NCI-H1417 treated with DMSO at 0.1 percent for 48 hours (cell line): ENCODE results near the gene KRTAP10-10.
"Not testable (repeated sequence)": the region's sequence is repeated elsewhere in the genome, so short reads cannot be mapped to it uniquely, and the experiment has no call there.

Experiments used
- DNase-seq: peaks from one replicate; lab custom pipeline; 2025; lab: John Stamatoyannopoulos, UW

Gene KRTAP10-10, protein sequence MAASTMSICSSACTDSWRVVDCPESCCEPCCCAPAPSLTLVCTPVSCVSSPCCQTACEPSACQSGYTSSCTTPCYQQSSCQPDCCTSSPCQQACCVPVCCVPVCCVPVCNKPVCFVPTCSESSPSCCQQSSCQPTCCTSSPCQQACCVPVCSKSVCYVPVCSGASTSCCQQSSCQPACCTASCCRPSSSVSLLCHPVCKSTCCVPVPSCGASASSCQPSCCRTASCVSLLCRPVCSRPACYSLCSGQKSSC

DNA sequence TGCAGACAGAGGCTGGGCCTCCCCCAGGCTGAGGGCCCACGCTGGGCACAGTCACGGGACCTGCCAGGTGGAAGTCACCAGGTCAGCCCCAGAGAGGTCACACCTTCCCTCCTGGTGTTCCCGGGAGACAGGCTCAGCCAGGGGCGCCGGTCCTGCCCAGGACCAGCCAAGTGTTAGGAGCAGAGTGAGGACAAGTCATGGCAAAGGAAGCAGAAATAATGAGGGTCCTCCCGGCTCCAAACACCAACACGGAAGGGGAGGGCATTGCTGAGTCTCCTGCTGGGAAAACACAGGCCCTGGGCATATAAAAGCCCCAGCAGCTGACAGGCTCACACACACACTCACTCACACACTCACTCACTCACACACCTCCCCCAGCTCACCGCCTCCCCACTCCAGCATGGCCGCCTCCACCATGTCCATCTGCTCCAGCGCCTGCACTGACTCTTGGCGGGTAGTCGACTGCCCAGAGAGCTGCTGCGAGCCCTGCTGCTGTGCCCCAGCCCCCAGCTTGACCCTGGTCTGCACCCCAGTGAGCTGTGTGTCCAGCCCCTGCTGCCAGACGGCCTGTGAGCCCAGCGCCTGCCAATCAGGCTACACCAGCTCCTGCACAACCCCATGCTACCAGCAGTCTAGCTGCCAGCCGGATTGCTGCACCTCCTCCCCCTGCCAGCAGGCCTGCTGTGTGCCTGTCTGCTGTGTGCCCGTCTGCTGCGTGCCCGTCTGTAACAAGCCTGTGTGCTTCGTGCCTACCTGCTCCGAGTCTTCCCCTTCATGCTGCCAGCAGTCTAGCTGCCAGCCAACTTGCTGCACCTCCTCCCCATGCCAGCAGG is at the start of gene KRTAP10-10:
Gene KRTAP10-10, plus strand, starts transcription at position 339 of the 833 bp plus-strand sequence. Its CDS starts 62 bp downstream, at position 401.
- DNase-seq = peak; percentile 29

DNA sequence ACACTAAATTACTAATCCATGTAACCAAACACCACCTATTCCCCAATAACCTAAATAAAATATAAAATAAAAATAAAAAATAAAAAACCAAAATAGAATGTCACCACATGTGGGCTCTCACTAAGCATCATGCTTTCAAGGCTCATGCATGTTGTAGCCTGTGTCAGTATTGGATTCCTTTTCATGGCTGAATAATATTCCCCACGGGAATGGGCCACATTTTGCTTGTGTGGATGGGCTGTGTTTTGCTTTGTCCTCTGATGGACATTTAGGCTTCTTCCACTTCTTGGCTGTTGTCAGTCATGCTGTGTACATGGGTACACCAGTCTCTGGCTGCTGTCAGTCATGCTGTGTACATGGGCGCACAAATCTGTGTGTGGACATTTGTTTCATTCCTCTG is 48.1 kb upstream of the KRTAP10-10 start:
- DNase-seq = no peak

DNA sequence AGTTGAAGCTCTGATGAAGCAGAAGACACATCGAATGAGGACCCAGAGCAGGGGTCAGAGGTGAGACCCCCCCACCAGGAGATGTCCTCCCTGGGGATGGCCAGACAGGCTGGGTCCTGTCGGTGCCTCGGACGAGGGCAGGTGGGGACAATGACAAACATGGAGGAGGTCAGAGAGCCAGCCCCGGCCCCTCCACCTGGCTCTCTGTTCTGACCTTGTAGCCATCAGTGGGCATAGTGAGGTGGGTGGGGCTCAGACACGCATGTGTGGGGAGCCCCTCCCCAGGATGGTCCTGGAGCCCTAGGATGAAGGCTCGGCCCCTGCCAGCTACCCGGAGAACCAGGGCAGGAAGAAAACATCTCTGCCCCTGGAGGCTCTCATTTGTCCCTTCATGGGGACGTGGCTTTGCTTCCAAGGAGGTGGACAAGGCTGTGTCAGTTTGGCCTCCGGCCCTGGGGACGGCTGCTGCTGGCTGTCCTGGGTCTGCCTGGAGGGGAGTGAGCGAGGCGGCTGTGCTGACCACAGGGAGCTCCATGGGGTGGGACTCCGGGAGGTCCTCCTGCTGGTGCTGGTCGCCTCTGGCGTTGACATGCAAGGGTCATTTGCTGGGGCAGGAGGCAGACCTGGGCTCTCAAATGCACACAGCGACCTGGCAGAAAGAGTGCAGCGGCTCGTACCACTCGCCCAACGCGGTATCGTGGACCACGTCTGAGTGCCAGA is 47.4 kb upstream of the KRTAP10-10 start:
- DNase-seq = no peak

DNA sequence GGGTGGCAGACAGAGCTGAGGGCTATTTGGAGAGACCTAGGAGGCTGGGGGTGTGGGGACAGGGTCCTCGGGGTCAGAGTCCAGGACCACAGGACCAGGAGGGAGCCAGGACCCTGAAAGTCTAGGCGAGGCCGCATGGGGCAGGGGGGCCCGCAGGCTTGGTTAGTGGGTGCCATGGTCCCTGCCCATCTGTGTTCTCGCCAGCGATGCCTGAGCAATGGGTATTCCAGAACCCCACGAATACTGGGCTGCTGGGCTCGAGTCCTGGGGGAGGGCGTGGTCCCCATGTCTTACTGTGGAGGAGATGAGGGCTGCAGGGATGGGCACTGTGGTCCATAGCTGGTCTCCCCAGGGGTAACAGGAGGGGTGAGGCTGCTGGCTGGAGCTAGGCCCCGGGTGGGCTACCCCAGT is 46.8 kb upstream of the KRTAP10-10 start:
- DNase-seq = no peak

DNA sequence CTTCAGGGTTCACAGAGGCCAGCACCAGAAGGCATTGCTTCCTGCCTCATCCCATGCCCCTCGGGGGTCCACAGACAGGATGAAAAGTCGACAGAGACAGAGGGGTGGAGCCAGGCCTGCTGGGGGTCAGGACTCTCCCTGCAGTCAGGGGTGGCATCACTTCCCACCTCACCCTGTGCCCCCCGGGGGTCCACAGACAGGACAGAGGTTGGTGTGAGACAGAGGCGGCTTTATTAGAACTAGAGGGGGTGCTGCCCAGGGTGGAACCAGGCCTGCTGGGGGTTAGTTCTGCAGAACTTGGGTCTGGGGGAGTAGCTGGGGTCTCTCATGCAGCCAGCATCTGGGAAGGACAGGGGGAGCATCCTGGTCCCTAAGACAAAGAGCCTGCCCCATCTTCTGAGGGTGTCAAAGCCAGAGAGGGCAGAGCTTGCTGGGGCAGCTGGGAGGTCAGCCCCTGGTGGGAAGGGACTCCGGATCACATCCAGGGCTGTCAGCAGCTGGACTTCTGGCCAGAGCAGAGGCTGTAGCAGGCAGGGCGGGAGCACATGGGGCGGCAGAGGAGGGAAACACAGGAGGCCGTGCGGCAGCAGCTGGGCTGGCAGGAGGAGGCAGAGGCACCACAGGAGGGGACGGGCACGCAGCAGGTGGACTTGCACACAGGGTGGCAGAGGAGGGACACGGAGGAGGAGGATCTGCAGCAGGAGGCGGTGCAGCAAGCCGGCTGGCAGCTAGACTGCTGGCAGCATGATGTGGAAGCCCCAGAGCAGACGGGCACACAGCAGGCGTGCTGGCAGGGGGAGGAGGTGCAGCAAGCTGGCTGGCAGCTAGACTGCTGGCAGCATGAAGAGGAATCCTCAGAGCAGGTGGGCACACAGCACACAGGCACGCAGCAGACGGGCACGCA is 46.0 kb upstream of the KRTAP10-10 start:
- DNase-seq = not testable (repeated sequence)

DNA sequence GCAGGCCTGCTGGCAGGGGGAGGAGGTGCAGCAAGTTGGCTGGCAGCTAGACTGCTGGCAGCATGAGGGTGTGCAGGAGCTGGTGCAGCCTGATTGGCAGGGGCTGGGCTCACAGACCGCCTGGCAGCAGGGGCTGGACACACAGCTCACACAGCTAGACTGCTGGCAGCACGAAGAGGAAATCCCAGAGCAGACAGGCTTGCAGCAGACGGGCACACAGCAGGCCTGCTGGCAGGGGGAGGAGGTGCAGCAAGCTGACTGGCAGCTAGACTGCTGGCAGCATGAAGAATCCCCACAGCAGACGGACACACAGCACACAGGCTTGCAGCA is 45.4 kb upstream of the KRTAP10-10 start:
- DNase-seq = not testable (repeated sequence)

DNA sequence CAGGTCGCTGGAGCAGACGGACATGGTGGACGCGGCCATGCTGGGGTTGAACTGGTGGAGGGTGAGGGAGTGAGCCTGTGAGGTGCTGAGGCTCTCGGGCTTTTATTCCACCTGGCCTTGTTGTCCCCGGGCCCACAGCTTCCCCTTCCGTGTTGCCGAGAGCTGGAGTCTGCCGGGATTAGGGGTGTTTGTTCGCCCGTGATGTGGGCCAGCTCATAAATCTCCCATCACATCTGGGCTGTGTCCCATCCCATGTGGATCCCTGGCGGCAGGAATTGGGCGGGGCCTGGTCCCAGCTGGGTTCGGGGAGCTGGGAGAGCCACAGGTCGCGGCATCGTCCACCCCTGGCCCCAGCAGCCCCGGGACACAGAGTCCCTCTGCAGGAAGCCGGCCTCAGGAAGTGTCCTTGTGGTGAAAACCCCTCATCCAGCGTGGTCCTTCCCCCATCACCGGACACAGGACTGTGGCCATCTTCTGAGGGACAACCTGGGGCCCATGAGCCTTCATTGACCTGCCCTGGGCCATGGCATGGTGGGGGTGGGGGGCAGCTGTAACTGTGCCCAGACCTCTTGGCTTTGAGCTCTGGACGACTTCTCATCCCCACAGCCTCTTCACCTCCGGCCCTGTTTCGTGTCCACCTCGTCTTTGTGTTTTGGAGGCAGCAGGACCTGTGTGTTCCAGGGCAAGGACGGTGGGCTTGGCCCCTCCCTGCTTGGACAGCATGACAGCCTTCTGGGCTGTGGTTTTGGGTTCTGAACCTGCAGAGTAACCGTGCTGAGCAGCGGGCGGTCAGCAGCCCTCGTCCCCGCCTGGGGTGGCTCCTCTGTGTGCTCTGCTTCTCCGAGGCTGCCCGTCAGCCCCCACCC is 44.5 kb upstream of the KRTAP10-10 start, which contains the start of gene KRTAP10-6:
Gene KRTAP10-6, minus strand, starts transcription at position 60 of the 866 bp plus-strand sequence. Its CDS starts 21 bp downstream, at position 39.
- DNase-seq = no peak

DNA sequence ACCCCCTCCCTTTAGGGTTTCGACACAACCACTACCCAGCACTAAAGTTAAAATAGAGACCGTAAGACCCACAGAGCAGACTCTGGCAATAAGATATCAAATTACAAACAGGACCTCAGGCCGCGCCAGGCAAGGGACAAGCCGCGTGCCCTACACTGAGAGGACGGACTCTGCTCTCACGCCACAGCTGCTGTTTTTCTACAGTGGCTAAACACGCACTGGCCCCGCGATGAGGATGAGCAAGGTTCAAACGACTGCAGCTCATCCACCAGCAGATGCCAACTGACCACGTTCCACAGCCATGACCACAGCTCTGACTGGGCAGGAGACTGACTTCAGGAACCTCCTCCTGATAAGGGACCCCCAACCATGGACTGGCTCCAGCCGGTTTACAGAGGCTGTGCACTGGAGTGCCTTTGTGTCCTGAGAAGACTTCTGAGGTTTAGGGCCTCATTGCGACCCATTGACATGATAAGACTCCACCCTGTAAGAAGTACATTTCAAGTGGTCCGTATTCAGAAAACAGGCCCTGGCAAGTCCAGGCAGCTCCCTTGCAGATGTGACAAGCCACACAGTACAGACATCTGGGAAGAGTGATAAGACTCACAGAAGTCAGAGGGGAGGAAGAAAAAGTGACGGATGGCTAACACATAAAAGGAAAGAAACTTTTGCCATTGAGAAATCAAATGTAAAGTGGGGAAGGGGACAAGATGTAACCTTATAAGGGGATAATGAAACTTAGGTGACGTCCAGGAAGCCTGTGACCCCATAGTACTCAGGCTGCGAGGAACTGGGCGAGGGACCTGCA is 43.4 kb upstream of the KRTAP10-10 start:
- DNase-seq = no peak

DNA sequence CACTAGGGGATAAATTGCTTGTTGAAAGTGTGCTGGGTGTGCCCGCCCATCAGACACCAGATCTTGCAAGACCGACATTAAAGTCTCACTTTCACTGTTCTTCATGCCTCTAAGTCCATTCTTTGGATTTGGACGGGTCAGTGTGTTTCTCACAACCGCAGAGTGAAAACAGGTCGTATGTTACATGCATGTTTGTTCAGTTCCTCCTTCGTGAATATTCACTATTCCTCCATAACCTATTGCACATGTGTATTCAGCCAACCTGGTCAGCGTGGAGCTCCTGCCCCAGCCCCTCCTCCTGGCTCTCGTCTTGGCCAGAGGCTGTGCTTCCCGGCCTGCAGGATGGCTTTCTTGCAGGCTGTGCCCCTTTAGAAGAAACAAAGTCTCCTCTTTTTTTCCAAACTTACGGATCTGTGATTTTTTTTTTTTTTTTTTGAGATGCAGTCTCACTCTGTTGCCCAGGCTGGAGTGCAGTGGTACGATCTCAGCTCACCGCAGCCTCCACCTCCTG is 42.7 kb upstream of the KRTAP10-10 start:
- DNase-seq = no peak

DNA sequence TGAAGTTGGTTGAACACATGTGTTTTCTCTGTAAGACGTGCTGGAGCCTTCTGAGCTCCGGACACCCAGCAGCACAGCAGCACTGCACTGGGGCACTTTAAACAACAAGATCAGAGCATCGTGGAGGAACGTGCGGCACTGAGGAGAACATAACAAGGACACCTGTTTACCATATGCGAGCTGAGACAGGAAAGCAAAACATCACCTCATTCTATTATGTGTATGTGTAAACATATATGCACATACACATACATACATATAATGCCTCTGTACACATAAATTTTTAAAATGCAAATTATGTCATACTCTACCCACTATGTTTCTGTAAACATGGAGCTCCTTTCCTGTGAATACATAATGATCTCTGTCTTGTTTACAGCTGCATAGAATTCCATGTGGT is 41.6 kb upstream of the KRTAP10-10 start:
- no peak for DNase-seq

DNA sequence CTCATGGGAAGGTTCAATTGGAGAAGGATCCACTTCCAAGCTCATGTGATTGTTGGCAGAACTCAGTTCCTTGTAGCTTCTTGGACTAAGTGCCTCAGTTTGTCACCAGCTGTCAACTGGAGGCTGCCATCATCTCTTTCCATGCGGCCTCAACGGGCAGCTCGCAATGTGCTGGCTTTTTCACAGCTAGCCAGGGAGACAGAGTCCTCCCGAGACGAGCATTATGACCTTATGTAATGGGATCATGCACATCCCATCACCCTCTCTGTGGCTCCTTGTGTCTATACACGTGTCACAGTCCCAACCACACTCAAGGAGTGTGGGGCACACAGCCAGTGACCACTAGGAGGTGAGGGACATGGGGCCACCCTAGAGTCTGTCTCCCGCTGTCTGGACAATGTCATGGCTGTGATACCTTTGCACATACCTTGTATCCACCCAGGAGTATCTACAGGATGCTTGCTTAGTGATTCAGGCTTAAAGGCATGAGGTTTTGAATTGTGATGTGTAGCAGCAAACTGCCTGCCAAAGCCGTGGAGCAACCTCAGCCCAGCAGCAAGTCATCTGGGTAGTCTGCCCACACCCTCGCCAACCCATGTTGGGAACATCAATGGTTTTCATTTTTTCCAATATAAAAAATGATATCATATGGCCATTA is 41.0 kb upstream of the KRTAP10-10 start:
- DNase-seq = no peak

DNA sequence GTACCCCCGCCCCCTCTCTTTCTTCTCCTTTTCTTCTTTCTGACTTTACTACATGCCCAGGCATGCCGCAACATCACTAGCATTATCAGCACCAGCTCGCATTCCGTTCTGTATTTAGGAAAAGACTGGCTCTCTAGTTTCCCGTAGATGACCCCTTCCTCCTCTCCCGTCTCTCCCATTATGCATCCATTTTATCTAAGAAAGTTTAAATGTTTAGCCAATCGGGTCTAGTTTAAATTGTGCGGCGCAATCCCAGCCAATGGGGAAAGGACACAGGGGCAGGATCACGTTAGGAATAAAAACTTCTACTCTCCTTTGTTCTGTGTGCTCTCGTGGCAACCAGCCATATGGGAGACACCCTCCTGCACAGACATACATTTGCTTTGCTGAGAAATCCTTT is 39.1 kb upstream of the KRTAP10-10 start:
- no peak for DNase-seq

DNA sequence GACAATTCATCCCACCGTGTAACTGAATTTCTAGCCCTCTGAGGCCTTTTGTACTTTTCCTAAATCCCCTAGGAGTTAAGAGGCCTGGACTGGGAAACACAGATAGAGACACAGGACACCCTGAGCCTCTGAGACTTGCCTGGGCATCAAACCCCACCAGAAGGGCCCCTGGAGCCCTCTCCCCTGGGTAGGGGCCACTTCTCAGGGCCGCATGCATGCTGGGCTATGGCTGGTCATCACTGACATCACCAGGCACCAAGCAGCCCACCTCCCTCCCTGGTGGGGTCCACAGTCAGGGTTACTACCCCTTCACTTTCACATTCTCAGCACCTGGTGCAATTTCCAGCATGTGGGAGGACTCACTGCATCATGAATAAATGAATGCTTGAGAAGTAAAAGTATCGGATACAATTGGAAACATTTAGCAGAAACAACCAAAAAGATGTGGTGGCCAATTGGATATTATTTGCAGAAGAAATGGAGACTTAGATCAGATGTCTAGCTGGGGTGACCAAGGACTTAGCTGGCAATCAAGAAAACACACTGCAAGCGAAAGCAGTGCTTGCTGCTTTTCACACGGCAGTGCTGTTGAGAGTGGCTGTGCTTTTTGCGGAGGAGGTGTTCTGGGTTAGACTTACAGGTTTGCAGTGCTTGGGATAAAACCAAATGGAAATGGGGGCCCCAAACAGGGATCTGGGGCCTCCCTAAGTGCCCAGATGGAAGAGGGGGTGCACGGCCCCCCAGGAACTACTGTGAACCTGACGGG is 37.7 kb upstream of the KRTAP10-10 start:
- DNase-seq = no peak

DNA sequence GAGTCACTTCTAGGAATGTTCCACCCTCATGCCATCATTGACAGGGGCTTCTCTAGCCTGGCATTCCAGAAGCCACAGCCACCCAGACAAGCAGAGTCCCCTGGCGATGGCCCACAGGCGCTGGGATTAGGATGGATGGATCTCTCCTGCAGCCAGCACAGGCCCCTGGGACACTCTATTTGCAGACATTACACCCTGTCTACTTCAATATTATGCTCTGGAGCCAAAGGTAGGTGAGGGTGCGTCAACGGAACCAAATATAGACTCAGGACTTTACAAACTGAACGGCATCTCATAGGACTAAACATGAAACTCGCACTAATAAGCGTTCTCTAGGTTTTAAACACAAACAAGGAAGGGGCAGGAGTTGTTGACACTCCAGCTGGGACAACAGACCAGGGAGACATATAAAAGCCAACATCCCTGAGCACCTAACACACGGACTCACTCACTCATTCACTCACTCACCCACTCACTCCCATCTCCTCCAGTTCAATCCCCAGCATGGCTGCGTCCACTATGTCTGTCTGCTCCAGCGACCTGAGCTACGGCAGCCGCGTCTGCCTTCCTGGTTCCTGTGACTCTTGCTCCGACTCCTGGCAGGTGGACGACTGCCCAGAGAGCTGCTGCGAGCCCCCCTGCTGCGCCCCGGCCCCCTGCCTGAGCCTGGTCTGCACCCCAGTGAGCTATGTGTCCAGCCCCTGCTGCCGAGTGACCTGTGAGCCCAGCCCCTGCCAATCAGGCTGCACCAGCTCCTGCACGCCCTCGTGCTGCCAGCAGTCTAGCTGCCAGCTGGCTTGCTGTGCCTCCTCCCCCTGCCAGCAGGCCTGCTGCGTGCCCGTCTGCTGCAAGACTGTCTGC is 36.8 kb upstream of the KRTAP10-10 start, which contains the start of gene KRTAP10-7:
Gene KRTAP10-7, plus strand, starts transcription at position 480 of the 861 bp plus-strand sequence. Its CDS starts 25 bp downstream, at position 505.
- not testable (repeated sequence) for DNase-seq

DNA sequence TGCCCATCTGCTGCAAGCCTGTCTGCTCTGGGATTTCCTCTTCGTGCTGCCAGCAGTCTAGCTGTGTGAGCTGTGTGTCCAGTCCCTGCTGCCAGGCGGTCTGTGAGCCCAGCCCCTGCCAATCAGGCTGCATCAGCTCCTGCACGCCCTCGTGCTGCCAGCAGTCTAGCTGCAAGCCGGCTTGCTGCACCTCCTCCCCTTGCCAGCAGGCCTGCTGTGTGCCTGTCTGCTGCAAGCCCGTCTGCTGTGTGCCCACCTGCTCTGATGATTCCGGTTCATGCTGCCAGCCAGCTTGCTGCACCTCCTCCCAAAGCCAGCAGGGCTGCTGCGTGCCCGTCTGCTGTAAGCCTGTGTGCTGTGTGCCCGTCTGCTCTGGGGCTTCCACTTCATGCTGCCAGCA is 36.1 kb upstream of the KRTAP10-10 start:
- not testable (repeated sequence) for DNase-seq

DNA sequence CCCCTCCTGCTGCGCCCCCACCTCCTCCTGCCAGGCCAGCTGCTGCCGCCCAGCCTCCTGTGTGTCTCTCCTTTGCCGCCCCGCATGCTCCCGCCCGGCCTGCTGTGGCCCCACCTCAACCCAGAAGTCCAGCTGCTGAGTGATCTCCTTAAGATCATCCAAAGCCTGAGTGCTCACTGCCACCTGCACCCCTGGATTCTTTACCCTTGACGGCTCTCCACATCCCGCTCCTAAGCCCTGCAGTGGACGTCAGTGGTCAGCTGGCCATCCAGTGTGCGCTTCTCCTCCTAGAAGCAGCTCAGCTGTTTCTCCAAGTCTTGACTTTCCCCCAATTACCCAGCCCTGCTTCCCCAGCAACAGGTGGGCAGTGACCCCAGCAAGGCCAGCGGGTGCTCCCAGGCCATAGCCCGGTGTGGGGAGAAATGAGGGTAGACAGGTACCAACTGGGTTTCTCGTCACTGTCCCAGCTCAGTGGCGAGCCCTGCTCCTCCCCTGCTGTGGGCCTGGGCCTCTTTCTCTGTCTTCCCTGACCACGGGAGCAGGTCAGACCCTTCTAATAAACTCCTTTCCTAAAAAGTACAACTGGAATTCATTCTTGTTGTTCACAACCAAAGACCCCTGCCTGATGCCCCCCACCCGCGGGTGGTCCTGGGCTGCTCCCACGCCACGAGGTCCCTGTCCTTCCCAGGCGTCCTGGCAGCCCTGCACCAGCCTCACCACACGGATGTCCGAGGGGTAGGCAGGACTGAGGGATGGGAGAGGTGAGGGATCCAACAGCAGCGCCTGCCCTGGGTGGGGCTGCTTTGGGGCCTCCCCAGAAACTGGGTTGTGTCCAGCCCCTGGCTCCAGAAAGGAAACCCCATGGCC is 35.3 kb upstream of the KRTAP10-10 start:
- no peak for DNase-seq
